NOMO-1 (cell line): Measurements from ENCODE around the gene CXCL6.

Experiments
- DNase-seq, 2 experiments: peaks; one replicate each; lab custom pipeline; 2025; ENCODE audit not compliant: unreplicated experiment in 2 of 2; lab: John Stamatoyannopoulos, UW

CXCL6 gene

DNA sequence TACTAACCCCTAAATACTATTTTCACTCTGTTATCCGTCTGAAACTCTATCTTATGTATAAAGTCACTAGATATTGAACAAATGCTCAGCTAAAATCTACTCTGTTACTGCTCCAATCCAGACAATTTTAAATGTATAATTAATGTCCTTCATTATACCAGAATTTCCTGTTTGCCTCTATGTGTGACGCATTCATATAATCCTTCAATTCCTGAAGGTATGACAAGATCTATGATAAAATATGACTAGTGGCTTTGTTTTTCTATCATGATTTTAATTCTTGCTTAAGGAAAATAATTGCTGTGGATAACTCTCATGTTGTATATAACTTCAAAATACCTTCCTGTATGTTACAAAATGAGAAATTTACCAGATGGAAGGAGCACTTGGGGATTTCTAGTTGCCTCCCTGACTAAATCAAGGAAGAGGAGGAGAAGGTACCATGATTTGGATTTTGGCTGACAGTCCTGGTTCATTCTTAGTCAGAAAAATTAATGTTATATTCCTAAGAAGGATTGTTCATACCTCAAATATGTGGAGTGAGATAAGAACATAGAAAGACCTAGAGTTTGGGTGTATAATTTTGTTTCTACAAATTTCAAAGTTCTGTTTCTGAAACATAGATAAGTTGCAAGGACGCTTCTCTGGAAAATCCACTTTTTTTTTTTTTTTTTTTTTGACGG is 4.9 kb downstream of the CXCL6 start:
- no peak for DNase-seq

DNA sequence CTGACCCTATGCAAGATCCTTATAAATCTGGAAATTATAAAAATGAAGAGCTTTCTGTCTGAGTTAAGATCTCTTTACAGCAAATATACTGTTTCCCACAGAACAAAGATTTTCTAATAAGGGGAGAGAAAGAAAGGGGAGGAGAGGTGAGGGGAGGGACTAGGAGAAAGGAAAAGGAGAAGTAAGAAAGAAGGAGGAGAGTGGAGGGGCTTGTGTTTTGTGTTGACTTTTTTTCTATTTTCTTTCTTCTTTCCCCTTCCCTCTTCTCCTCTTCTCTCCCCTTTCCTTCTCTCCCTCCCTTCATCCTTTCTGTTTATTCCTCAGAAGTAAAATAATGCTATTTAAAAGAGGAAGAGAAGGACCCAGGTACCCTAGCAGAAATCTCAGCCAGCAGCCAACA is 6.2 kb downstream of the CXCL6 start:
- DNase-seq, result no peak

- DNase-seq, result no peak
Observed at GRCh38 chr4:73843369-73843768, 6.9 kb downstream of the CXCL6 start.

DNA sequence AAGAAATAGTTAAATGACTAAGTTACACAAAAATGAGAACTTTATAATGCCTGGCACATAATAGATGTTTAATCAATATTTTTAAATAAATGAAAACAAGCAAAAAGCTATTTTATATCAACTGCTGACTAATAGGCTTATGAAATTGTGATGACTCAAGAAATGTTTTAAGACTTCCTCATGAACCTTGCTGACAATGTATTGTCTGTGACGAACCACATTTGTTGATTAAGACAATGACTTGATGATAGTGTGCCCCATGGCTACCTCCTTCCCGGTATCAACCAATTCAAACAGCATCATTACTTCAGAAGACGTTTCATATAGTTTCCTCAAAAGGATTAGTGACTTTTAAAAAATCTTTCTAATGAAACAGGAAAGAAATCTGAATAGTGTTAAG is 7.9 kb downstream of the CXCL6 start:
- DNase-seq, result peak in 1 of 2 experiments; percentile 77

DNA sequence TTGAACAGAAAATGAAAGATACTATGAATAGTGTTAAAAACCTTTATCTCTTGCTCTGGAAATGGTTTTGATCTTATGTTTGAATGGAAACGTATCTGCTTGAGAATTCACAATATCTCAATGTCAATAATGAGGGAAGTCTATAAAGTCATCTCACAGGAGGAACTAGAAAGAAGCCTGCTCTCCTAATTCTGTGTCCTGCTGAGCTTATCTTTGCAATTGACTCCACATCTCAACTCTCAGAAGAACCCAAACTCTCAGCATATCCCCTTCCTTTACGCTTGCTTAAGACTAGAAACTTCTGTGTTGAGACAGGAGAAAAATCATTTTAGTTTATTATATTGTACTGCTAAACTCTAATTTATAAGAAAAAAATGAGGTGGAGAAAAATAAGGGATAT is 8.3 kb downstream of the CXCL6 start:
- peak in 1 of 2 experiments; percentile 66 for DNase-seq

DNA sequence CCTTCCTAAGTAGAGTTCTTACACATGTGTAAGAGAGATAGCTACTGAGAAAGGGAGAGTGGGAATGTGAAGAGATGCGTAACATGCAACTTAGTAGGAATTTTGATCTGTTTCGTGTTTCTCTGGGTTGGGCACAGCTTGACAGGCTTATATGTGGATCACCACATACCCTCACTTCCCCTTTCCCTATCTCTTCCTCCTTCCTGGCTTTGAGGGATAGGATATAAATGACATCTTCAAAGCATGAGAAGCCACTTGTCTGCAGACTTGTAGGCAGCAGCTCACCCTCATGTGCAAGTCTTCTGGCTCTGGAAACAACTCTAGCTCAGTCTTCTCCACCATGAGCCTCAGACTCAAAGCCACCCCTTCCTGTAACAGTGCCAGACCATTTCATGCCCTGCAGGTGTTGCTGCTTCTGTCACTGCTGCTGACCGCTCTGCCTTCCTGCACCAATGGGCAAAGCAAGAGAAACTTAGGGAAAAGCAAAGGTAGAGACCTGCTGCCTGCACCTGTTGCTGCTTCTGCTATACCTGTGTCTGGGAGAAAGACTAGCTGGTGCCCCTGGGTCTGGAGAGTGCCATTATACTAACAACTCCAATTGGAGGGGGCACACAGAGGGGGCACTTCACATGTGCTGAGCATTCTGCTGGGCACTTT is 11.2 kb downstream of the CXCL6 start:
- peak in 1 of 2 experiments; percentile 40 for DNase-seq

- no peak for DNase-seq
Observed at GRCh38 chr4:73848183-73848777, 11.8 kb downstream of the CXCL6 start.

DNA sequence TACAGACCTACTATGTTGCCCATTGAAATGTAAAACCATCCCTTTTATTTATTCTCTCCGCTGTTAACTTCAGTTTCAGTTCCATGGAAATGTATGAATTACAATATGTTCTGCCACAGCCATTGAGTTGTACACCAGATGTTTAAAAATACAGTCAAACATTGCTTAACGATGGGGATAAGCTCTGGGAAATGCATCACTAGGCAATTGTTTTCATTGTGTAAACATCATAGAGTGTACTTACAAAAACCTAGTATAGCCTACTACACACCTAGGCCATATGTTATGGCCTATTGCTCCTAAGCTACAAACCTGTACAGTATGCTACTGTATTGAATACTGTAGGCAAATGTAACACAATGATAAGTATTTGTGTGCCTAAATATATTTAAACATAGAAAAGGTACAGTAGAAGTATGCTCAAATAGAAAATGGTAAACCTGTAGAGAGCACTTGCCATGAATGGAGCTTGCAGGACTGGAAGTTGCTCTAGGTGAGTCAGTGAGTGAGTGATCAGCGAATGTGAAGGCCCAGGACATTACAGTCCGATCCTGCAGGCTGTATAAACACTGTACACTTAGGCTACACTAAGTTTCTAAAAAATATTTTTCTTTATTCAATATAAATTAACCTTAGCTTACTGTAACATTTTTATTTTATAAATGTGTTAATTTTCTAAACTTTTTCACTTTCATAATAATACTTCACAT is 13.9 kb downstream of the CXCL6 start:
- no peak for DNase-seq

DNA sequence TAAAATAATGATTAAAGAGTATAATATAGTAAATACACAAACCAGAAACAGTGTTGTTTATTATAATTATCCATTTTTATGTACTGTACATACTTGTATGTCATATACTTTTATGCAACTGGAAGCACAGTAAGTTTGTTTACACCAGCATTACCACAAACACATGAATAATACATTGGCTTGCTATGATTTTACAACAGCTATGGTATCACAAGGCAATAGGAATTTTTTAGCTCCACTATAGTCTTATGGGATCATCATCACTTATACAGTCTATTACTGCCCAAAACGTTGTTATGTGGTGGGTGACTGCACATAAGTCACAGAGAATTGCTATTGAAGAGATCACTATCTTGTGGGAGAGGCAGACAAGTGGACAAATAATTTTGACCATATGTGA is 14.8 kb downstream of the CXCL6 start:
- no peak for DNase-seq

GRCh38 chr4:73852771-73853170 is 16.3 kb downstream of the CXCL6 start:
- no peak for DNase-seq

DNA sequence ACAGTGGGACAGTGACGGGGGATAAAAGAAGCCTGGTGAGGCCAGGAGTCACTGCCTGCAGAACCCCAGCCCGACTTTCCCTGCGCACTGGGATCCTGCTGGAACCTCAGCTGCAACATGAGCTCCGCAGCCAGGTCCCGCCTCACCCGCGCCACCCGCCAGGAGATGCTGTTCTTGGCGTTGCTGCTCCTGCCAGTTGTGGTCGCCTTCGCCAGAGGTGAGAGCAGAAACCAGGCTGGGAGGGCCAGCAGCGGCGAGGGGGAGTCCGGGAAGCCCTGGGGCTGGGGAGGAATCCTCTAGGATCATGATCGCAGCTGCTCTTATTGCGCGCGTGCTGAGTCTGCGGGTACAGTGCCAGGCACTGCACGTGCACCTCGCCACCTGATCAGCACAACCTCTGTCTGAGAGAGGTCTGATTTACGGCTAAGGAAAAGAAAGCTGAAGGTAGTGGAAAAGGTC is 16.8 kb downstream of the CXCL6 start, which contains the start of gene PF4V1:
TSS of gene PF4V1 (plus strand) at position 51 of the 459 bp plus-strand sequence. CDS start at position 118, 67 bp downstream.
- no peak for DNase-seq

DNA sequence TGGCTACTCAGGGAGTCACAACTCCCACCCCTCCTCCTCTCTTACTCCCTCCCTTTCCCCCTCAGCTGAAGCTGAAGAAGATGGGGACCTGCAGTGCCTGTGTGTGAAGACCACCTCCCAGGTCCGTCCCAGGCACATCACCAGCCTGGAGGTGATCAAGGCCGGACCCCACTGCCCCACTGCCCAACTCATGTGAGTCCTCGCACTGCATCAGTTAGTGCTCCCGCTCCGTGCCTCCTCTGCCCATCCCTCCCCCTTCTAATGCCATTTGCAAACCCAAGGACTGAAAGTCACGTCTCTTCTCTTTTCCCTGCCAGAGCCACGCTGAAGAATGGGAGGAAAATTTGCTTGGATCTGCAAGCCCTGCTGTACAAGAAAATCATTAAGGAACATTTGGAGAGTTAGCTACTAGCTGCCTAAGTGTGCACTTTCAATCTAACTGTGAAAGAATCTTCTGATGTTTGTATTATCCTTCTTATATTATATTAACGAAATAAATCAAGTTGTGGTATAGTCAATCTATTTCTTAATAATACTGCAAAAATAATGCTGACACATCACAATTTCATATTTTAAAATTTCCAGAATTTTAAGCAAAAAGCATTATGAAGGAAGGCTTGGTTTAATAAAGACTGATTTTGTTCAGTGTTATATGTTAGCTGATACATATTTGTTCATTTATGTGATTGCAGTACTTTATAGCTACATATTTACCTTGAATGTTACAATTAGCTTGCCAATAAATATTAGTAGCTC is 17.4 kb downstream of the CXCL6 start:
- DNase-seq, result no peak

DNA sequence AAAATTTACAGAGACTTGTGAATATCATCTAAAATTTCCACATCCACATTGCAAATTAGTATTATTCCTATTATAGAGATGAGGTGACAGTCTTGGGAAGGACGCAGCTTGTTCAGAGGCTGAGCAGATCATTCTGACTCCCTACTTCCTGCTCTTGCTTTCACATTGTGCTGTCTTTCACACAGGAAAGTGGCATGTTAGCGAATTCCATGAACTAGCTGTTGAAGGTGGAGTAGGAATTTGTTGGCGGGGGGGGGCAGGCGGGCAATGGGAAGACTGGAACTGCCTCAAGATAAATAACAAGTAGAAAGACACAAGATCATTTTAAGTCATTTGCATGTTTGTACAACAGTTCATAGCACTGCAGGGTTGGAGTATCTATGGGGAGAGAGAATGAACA is 18.9 kb downstream of the CXCL6 start:
- no peak for DNase-seq

- no peak for DNase-seq
Observed at GRCh38 chr4:73856518-73856917, 20.0 kb downstream of the CXCL6 start.

DNA sequence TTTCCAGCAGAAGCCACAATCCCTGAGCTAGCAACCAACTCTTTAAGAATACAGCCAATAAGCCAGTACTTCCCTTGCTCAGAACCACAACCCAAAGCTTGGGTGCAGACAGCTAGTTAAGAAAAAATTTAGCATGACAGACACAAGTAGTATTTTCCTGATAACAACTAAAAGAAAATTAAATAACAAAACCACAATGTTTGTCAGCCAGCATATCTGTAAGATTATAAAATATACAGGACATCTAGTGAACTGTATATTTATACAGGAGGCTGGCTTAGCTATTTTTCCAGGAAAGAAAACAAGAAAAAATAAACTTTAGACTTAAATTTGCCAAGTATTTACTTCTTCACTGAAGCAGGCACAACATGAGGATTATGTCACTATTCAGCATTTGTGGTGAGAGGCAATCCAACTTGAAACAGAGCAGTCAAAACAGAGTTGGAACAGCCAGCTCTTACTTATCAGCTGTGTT is 23.2 kb downstream of the CXCL6 start:
- no peak for DNase-seq

GRCh38 chr4:73860181-73860580 is 23.7 kb downstream of the CXCL6 start:
- no peak for DNase-seq

DNA sequence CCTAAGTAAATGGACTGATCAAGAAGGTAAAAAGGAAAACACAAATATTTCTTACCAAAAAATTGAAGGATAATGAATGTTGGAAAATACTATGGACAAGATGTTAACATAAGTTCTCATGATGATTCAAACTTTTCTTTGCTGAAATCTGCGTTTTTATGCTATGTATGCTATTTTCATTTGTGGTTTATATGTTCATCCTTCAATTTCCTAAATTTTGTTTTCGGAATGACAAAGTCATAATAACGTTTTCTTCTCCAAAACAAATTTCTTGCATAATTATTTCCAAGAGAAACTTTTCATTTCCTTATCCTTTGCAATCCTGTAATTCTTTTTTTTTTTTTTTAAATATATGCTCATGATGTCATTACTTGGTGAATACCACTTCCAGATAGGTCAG is 24.4 kb downstream of the CXCL6 start:
- DNase-seq, result no peak

DNA sequence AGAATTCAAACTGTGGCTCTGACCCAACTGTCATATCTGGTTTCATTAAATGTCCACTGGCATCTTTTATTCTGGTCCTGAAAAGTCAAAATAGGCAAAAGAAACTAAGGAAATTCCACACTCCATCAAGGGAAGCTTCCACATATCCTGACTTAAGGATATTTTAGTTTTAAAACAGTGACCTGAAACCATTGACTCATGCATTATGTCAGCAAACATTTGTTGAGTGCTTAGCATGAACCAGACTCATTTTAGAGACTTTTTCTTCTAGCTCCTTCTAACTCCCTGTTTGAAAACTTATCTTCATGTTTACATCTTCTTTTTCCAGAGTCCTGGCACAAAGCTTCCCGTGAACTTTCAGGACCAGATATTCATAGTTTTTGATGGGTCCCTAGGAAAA is 25.8 kb downstream of the CXCL6 start:
- DNase-seq, result no peak

DNA sequence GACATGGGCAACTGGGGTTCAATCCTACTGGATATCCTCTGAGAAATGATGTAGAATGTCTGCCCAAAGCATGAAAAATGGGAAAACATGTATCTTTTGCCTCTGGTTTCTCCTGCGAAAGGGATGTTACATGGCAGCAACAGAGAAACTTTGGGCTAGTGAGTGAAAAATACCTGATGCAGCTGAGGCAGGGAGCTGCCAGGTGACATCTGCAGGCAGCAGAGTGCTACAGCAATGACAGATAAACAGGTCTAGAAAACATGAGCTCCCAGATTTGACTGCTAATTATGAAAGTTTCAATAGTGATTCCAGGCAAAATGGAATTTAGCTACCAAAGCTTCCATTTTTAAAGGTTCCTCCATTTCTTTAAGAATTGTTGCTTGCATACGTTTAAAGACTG is 27.9 kb downstream of the CXCL6 start:
- DNase-seq, result no peak

GRCh38 chr4:73864961-73865360 is 28.5 kb downstream of the CXCL6 start:
- DNase-seq, result no peak
